IMR-90 (cell line): Measurements from ENCODE around the gene IGSF9B. TPM values are rescaled to one million over a fixed set of nuclear protein-coding genes. Genes with fewer than 3 reads are reported as not detected.

Experiments
- ATAC-seq: fragments of 200-7000 bp; cut with Tn5 transposase; 2 replicates; pipeline ENCODE4 v1.9.1; 2020; ENCODE audit warnings: low read depth, mild to moderate bottlenecking, moderate library complexity
- BruUV-seq: library from RNA; stranded (reverse); fragments of 400-500 nt; replicated peaks from 2 replicates; lab custom pipeline; 2021; lab: Mats Ljungman, UMichigan
- CTCF ChIA-PET: fragments of 300-600 bp; formaldehyde crosslinking; extraction: SDS; loops from one replicate; lab custom pipeline; 2021; ENCODE audit warnings: antibody characterized with exemption; lab: Yijun Ruan, JAX
- POLR2A ChIA-PET: fragments of 300-600 bp; sonication (Branson Sonifier 250); formaldehyde crosslinking; loops from one replicate; lab custom pipeline; 2022; ENCODE audit warnings: antibody characterized with exemption; ENCODE audit not compliant: unreplicated experiment; lab: Charles Lee
- DNase-seq: peaks from one replicate; pipeline ENCODE4 v3.0.0; 2013
- H2AFZ ChIP-seq: replicated peaks from 2 replicates; pipeline ENCODE3; 2013; ENCODE audit warnings: low read length, mild to moderate bottlenecking; ENCODE audit not compliant: poor library complexity
- H2AK5ac ChIP-seq: 2 replicates; pipeline ENCODE4 v1.6.1; 2013; ENCODE audit warnings: low read depth, low read length, inconsistent platforms
- H2AK9ac ChIP-seq: replicated peaks from 2 replicates; pipeline ENCODE3; 2013; ENCODE audit warnings: mild to moderate bottlenecking, low read depth, low read length, moderate library complexity; ENCODE audit not compliant: poor library complexity
- H2BK120ac ChIP-seq: 2 replicates; pipeline ENCODE4 v1.6.1; 2013; ENCODE audit warnings: low read depth, low read length, inconsistent platforms
- H2BK15ac ChIP-seq: 3 replicates; pipeline ENCODE4 v1.6.1; 2013; ENCODE audit warnings: low read depth, low read length, inconsistent platforms
- H2BK20ac ChIP-seq: 2 replicates; pipeline ENCODE4 v1.6.1; 2013; ENCODE audit warnings: low read depth, mild to moderate bottlenecking, inconsistent platforms, low read length, moderate library complexity
- H2BK5ac ChIP-seq: 2 replicates; pipeline ENCODE4 v1.6.1; 2013; ENCODE audit warnings: mild to moderate bottlenecking, low read depth, low read length, inconsistent platforms; ENCODE audit not compliant: poor library complexity, severe bottlenecking
- H3K14ac ChIP-seq: replicated peaks from 2 replicates; pipeline ENCODE4 v1.6.1; 2013; ENCODE audit warnings: low read depth, low read length, inconsistent platforms
- H3K18ac ChIP-seq: 2 replicates; pipeline ENCODE4 v1.6.1; 2013; ENCODE audit warnings: low read depth, low read length, control low read depth
- H3K23ac ChIP-seq: 2 replicates; pipeline ENCODE4 v1.6.1; 2013; ENCODE audit warnings: low read depth, low read length, inconsistent platforms
- H3K27ac ChIP-seq: 2 replicates; pipeline ENCODE4 v1.5.1; 2013; ENCODE audit warnings: mild to moderate bottlenecking, control low read depth, low read length; ENCODE audit not compliant: insufficient read depth
- H3K27me3 ChIP-seq: 2 replicates; pipeline ENCODE4 v1.6.1; 2013; ENCODE audit warnings: low read length; ENCODE audit not compliant: control insufficient read depth, insufficient read depth
- H3K36me3 ChIP-seq: 2 replicates; pipeline ENCODE4 v1.6.1; 2013; ENCODE audit warnings: low read length, mixed read lengths; ENCODE audit not compliant: control insufficient read depth, insufficient read depth
- H3K4ac ChIP-seq: 2 replicates; pipeline ENCODE4 v1.6.1; 2013; ENCODE audit warnings: low read depth, low read length, inconsistent platforms
- H3K4me1 ChIP-seq: 2 replicates; pipeline ENCODE4 v1.6.1; 2013; ENCODE audit warnings: low read length, mixed read lengths; ENCODE audit not compliant: control insufficient read depth, insufficient read depth
- H3K4me2 ChIP-seq: 2 replicates; pipeline ENCODE4 v1.6.1; 2013; ENCODE audit warnings: low read depth, mild to moderate bottlenecking, control low read depth, low read length, moderate library complexity
- H3K4me3 ChIP-seq: 2 replicates; pipeline ENCODE4 v1.5.1; 2013; ENCODE audit warnings: low read depth, mild to moderate bottlenecking, control low read depth, low read length, moderate library complexity; ENCODE audit not compliant: insufficient read depth
- H3K56ac ChIP-seq: 2 replicates; pipeline ENCODE4 v1.6.1; 2013; ENCODE audit warnings: low read length, inconsistent platforms; ENCODE audit not compliant: insufficient read depth; ENCODE audit errors: extremely low read depth
- H3K79me1 ChIP-seq, 2 experiments: 2 replicates each; pipeline ENCODE4 v1.6.1; 2013; ENCODE audit warnings: low read length in 2 of 2, inconsistent platforms in 1 of 2, low read depth in 1 of 2
- H3K9ac ChIP-seq: 2 replicates; pipeline ENCODE4 v1.6.1; 2013; ENCODE audit warnings: low read depth, low read length, control low read depth
- H3K9me1 ChIP-seq: 2 replicates; pipeline ENCODE4 v1.6.1; 2013; ENCODE audit warnings: low read length, inconsistent platforms; ENCODE audit not compliant: insufficient read depth
- H3K9me3 ChIP-seq: 2 replicates; pipeline ENCODE4 v1.6.1; 2013; ENCODE audit warnings: low read length; ENCODE audit not compliant: control insufficient read depth, insufficient read depth
- H4K20me1 ChIP-seq: 2 replicates; pipeline ENCODE4 v1.6.1; 2013; ENCODE audit warnings: low read length, inconsistent platforms; ENCODE audit not compliant: insufficient read depth
- H4K5ac ChIP-seq: 2 replicates; pipeline ENCODE4 v1.6.1; 2013; ENCODE audit warnings: mild to moderate bottlenecking, low read depth, low read length, control low read depth
- H4K8ac ChIP-seq, 2 experiments: 2 replicates each; pipeline ENCODE4 v1.6.1; 2013; ENCODE audit warnings: low read depth in 2 of 2, low read length in 2 of 2, control low read depth in 1 of 2, inconsistent platforms in 1 of 2
- H4K91ac ChIP-seq: 2 replicates; pipeline ENCODE4 v1.6.1; 2013; ENCODE audit warnings: low read depth, low read length, inconsistent platforms; ENCODE audit not compliant: insufficient read depth
- BHLHE40 ChIP-seq: fragments of 150-350 bp; IDR thresholded peaks from 2 replicates; pipeline ENCODE4 v1.6.1; 2016; ENCODE audit warnings: mild to moderate bottlenecking, low read depth, low read length
- CEBPB ChIP-seq: IDR thresholded peaks from 2 replicates; pipeline ENCODE4 v1.6.1; 2012; ENCODE audit warnings: low read depth, low read length, improper control_type of control experiment
- CHD1 ChIP-seq: IDR thresholded peaks from 2 replicates; pipeline ENCODE4 v1.6.1; 2012; ENCODE audit warnings: low read depth, low read length, improper control_type of control experiment
- ELK1 ChIP-seq: fragments of 150-350 bp; IDR thresholded peaks from 2 replicates; pipeline ENCODE4 v1.6.1; 2016; ENCODE audit warnings: low read depth, mild to moderate bottlenecking, low read length, moderate library complexity, borderline replicate concordance
- MAFK ChIP-seq: IDR thresholded peaks from 2 replicates; pipeline ENCODE4 v1.6.1; 2012; ENCODE audit warnings: low read depth, low read length, improper control_type of control experiment
- NFE2L2 ChIP-seq: fragments of 150-350 bp; IDR thresholded peaks from 2 replicates; pipeline ENCODE4 v1.6.1; 2016; ENCODE audit warnings: low read depth, mild to moderate bottlenecking, low read length
- RAD21 ChIP-seq: IDR thresholded peaks from 2 replicates; pipeline ENCODE4 v1.6.1; 2012; ENCODE audit warnings: low read length, improper control_type of control experiment
- RCOR1 ChIP-seq: IDR thresholded peaks from 2 replicates; pipeline ENCODE4 v1.6.1; 2012; ENCODE audit warnings: mild to moderate bottlenecking, low read length, improper control_type of control experiment; ENCODE audit not compliant: insufficient replicate concordance
- RFX5 ChIP-seq: IDR thresholded peaks from 2 replicates; pipeline ENCODE4 v1.8.0; 2012; ENCODE audit warnings: low read depth, mild to moderate bottlenecking, low read length, moderate library complexity
- WGBS, 2 experiments: methylation state at CpG; one replicate each; pipeline versions ENCODE4 v1.1.5 to v1.1.7; 2013; ENCODE audit warnings: missing lambda C conversion rate in 2 of 2; ENCODE audit not compliant: insufficient read length in 1 of 2; ENCODE audit errors: extremely low coverage in 2 of 2; 5-methylcytosine and 5-hydroxymethylcytosine counted together
- dilution Hi-C: fragments of 300-500 bp; cut with HindIII; formaldehyde crosslinking; loops from one replicate; pipeline ENCODE4 v1.14.3; 2018; ENCODE audit warnings: low sequenced_read_pairs; ENCODE audit not compliant: unreplicated experiment
- in situ Hi-C: fragments of 300-500 bp; cut with MboI; formaldehyde crosslinking; loops from 3 replicates; pipeline ENCODE4 v1.14.3; 2019; ENCODE audit warnings: low sequenced_read_pairs, inconsistent platforms, mixed read lengths
- intact Hi-C: fragments of 100-400 bp; cut with micrococcal nuclease; formaldehyde crosslinking; loops from 2 replicates; pipeline ENCODE4 v1.10.0; 2022
- polyA plus RNA-seq, 3 experiments: library from polyadenylated mRNA; depleted of rRNA; stranded (reverse); fragments of >200 nt; gene quantifications; 2 replicates each; pipeline ENCODE4 v1.2.3, GENCODE V29; 2012; ENCODE audit warnings: low replicate concordance in 1 of 3
- total RNA-seq: library from RNA; depleted of rRNA; stranded (reverse); fragments of >200 nt; gene quantifications from 2 replicates; pipeline ENCODE4 v1.2.3, GENCODE V29; 2012
- TF ChIP-seq, protein P1 (sequence below): conservative IDR thresholded peaks from 2 replicates; pipeline ENCODE4 v1.5.1; 2012; ENCODE audit warnings: mild to moderate bottlenecking, low read depth, low read length, improper control_type of control experiment

The IGSF9B gene
- total and polyA plus RNA-seq, 2 of the 4 experiments (the other 2 are of a cell fraction): under 0.01 to 0.10 TPM

DNA sequence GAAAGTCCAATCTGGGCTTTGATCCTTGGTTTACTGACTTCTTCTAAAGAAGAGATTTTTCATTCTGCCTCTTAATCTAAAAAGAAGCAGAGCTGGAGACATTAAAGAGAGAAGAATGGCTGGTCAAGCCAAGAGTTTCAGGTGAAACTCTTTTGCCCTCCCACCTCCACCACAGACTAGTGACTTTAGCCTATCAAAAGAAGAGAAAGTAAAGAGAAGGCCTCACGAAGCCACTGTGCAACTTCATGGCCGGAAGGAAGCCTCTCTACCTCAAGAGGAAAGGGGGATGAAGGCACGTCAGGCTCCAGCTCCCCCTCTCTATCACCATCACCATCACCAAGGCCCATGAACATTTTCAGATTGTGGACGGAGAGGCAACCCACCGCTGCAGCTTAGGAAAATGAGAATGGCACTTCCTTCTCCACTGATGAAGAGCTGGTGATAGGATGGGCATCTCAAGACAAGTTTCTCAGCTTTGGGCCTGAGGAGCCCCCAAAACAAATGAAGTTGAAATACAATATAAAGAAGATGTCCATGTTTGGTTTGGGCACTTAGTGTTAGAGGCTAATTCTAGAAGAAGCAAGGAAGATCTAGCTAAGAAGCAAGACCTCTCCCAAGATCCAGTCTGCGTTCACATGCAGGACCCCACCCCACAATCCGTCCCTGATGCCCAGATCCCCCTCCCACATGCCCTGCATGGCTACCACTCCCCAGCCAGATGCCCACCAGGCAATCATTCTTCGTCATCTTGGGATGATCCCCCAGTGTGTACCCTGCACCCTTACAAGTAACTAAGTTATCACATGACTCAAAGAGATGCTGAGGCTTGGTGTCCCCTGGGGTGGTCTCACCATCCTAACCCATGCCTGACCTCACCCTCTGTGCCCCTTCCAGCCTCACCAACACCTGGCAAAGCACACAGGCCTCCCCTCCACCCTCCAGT is 52.6 kb downstream of the IGSF9B start:
- Histone ChIP-seq H4K20me1 (no peaks in the 10 kb centered on the region), H3K4me3 (no peak overlapping the region), H3K9me3 (peaks cover 34% of the 10 kb centered on the region; the same call in 1 of the 2 replicates), H3K4me2 (no peak overlapping the region), H2AFZ (no peak overlapping the region), H3K79me1 (no peaks in the 10 kb centered on the region), H2AK5ac (no peak overlapping the region), H2BK15ac (no peak overlapping the region), H3K14ac (no peak overlapping the region), H3K27ac (no peak overlapping the region), H4K8ac (no peak overlapping the region), H4K5ac (no peak overlapping the region), H3K9me1 (no peaks in the 10 kb centered on the region), H3K36me3 (no peaks in the 10 kb centered on the region), H2BK120ac (no peak overlapping the region), H3K4me1 (no peaks in the 10 kb centered on the region), H3K18ac (no peak overlapping the region), H3K4ac (no peak overlapping the region), H2BK20ac (no peak overlapping the region), H3K9ac (no peak overlapping the region), H3K27me3 (no peaks in the 10 kb centered on the region), H3K56ac (no peak overlapping the region), H2AK9ac (no peak overlapping the region), H3K23ac (no peak overlapping the region), H2BK5ac (no peak overlapping the region), H4K91ac (no peak overlapping the region)
- WGBS, 2 experiments: no CpG with 5 or more reads among the region's 8 CpGs
- no peak for ATAC-seq
- ChIA-PET CTCF (no interaction called here), POLR2A (no interaction called here)
- in situ Hi-C loops: no loop called here
- intact Hi-C loops: no loop called here
- TF ChIP-seq RFX5 (no peak), CHD1 (no peak), RCOR1 (no peak), RAD21 (no peak), ELK1 (no peak), BHLHE40 (no peak), NFE2L2 (no peak), CEBPB (no peak), MAFK (no peak)
- TF ChIP-seq, protein P1, sequence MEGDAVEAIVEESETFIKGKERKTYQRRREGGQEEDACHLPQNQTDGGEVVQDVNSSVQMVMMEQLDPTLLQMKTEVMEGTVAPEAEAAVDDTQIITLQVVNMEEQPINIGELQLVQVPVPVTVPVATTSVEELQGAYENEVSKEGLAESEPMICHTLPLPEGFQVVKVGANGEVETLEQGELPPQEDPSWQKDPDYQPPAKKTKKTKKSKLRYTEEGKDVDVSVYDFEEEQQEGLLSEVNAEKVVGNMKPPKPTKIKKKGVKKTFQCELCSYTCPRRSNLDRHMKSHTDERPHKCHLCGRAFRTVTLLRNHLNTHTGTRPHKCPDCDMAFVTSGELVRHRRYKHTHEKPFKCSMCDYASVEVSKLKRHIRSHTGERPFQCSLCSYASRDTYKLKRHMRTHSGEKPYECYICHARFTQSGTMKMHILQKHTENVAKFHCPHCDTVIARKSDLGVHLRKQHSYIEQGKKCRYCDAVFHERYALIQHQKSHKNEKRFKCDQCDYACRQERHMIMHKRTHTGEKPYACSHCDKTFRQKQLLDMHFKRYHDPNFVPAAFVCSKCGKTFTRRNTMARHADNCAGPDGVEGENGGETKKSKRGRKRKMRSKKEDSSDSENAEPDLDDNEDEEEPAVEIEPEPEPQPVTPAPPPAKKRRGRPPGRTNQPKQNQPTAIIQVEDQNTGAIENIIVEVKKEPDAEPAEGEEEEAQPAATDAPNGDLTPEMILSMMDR: no peak
- DNase-seq: no peak
- dilution Hi-C loops: no loop called here
- BruUV-seq: no TSS peak
